Fibroblast of mammary gland (primary cell): ENCODE measurements around the gene ABCA4.
A peak's percentile ranks its signal among the peaks of the same experiment; 100 is the strongest.

Experiments used
- DNase-seq: peaks from one replicate; pipeline ENCODE4 v3.0.0-alpha.2; 2010; ENCODE audit warnings: low read depth
- H3K4me3 ChIP-seq: 2 replicates; pipeline ENCODE4 v1.5.1; 2011; ENCODE audit warnings: low read depth, mild to moderate bottlenecking, low read length, moderate library complexity; ENCODE audit not compliant: control insufficient read depth
- TF ChIP-seq, protein P1 (sequence below): conservative IDR thresholded peaks from 2 replicates; pipeline ENCODE4 v1.5.1; 2011; ENCODE audit warnings: low read depth, low read length, inconsistent platforms; ENCODE audit not compliant: control insufficient read depth, insufficient read depth

Gene ABCA4

DNA sequence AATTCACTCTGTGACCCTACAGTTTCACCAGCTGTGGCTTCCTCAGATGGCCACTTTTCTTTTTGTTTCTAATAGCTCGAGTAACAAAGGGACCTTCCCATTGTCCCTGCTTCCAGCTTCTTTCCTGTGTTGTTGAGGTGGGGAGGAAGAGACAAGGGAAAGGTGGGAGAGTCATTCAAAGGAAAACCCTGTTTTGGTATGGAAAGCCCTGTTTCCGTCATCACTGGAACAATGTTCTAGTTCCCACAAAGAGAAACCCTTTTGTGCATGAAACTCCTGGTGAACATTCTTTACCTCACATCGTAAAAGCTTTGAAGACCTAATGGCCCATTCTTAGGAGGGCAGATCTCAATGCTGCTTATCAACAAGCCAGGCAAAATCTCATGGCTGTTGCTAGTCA lies 62.2 kb downstream of the ABCA4 start:
- no peak overlapping the region for H3K4me3 ChIP-seq
- no peak for DNase-seq
- TF ChIP-seq, protein P1, sequence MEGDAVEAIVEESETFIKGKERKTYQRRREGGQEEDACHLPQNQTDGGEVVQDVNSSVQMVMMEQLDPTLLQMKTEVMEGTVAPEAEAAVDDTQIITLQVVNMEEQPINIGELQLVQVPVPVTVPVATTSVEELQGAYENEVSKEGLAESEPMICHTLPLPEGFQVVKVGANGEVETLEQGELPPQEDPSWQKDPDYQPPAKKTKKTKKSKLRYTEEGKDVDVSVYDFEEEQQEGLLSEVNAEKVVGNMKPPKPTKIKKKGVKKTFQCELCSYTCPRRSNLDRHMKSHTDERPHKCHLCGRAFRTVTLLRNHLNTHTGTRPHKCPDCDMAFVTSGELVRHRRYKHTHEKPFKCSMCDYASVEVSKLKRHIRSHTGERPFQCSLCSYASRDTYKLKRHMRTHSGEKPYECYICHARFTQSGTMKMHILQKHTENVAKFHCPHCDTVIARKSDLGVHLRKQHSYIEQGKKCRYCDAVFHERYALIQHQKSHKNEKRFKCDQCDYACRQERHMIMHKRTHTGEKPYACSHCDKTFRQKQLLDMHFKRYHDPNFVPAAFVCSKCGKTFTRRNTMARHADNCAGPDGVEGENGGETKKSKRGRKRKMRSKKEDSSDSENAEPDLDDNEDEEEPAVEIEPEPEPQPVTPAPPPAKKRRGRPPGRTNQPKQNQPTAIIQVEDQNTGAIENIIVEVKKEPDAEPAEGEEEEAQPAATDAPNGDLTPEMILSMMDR = no peak

DNA sequence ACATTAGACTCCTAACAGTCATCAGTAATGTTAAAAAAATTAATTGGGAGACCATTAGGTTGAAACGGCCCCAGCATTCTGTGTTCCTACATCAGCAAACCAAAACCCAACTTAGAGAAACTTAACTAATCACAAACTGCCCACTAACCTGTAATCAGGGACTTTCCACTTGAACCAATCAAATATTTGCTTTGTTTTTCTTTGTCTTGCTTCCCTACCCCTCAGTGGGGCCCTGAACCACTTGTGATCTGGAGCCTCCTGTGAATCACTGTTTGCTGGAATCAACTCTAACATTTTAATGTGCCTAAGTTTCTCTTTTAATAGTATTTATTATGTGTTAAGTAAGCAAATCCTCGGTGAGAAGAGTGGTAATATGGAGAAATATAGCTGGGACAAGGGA lies 64.0 kb downstream of the ABCA4 start:
- no peak for DNase-seq
- no peak overlapping the region for H3K4me3 ChIP-seq
- TF ChIP-seq, protein P1 = no peak

DNA sequence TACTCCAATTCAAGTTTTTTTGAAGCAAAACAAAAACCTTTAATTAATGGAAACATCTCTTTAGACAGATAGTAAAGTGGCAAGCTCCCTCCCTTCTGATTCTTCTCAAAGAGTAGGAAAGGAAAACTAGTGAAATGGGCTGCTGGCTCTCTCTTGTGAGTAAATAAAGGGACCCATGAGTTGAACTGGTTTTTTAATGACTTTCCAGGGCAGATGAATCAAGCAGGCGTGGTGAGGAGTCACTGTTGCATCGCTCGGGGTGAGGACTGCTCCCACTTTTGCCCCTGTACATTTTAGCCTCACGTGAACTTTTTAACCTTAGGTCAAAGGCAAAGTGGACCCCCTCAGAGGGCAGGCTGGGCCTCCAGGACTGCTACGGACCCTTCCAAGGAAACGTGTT lies 64.8 kb downstream of the ABCA4 start:
- no peak overlapping the region for H3K4me3 ChIP-seq
- DNase-seq = no peak
- TF ChIP-seq, protein P1 = no peak

DNA sequence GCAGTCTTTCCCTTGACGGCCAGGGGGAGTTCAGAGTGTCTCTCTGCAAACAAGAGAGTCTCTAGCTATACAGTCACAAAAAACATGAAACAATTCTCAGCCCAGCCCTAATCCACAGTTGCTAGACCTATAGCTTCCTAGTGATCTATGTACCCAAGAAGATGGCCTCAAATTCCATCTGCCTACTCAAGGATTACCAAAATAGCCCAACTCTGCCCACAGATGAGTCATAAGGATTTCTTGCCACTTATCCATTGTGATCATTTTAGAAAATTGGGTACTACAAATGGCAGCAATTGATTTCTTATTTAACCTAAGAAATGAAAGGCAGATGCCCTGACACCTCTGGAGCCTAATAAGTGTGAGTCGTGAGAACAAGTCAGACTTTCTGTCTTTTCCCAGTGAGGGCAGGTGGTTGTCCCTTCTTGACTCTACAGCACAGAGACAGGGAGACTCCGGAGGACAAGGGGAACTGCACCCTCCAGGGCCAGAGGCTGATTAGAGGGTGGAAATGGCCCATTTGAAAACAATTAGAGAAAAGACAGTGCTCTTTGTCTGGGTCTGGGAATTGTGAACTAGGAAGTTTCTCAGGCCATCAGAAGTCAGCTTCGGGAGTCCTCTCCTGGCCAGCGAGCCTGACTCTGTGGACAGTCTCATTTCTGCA lies 65.4 kb downstream of the ABCA4 start:
- TF ChIP-seq, protein P1 = no peak
- H3K4me3 ChIP-seq = no peak overlapping the region
- peak; percentile 30 for DNase-seq

DNA sequence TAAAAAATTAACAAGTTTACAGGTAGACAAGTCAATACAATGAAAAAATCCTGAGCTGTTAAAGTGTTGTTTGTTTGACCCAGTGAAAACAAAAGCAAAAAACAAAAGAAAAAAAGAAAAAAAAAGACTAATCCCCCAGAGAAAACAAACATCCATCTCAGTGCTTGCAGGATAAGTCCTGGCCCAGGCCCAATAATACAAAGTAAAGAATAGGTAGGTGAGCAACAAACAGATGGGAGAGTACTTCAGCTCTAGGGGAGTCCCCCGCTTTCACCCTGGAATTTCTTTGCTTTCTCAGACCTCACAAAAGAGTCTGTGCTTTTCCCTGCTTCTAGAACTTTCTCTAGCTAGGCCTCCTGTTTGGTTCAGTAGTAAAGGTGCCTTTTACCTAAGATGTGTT lies 70.3 kb downstream of the ABCA4 start:
- no peak for DNase-seq
- TF ChIP-seq, protein P1 = no peak
- H3K4me3 ChIP-seq = no peak overlapping the region

DNA sequence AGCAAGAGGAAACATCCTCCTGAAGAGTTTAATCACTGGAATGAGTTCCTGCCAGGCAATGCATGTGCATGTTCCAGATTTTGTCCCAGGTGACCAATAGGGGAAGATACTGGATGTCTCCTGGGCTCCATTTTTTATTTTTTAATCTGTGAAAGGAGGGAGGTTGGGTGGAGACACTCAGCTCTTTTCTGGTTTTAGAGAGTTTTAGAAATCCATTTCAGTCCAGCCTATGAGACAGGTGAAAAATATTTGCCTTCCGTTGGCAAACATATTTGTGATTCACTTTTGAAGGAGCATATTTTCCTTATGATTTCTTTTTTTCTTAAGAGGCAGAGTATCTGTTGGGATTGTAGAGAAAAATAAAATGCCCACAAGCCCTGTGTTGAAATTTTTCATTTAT lies 70.7 kb downstream of the ABCA4 start:
- TF ChIP-seq, protein P1 = no peak
- no peak overlapping the region for H3K4me3 ChIP-seq
- DNase-seq = peak; percentile 35

DNA sequence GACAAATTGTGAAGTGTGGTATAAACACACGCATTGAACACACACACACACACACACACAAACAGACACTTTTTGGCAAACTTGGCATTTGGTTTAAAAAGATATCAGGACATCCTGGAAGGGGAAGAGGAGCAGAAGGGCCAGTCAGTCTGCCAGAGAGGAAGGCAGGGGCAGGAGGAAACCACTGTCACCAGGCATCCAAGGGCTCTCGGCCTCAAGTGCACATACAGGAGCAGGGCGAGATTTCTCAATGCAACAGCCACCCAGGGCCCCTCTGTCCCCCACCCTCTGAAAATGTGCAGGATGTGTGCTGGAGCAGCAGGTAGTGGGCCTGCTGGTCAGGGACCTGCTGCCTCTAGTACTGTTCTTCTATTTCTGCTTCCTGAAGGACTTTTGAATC lies 71.2 kb downstream of the ABCA4 start:
- no peak overlapping the region for H3K4me3 ChIP-seq
- TF ChIP-seq, protein P1 = no peak
- DNase-seq = no peak
